Endothelial cell of umbilical vein (primary cell): Measurements from ENCODE around the gene NUP43. TPM values are rescaled to one million over a fixed set of nuclear protein-coding genes. Genes with fewer than 3 reads are reported as not detected.

Experiments
- BruUV-seq: library from RNA; stranded (reverse); fragments of 400-500 nt; replicated peaks from 2 replicates; lab custom pipeline; 2021; lab: Mats Ljungman, UMichigan
- CTCF ChIA-PET: fragments of 300-600, 350-600 bp; sonication (Branson Sonifier 250); formaldehyde crosslinking; loops from one replicate; lab custom pipeline; 2021; ENCODE audit warnings: antibody characterized with exemption, inconsistent platforms; lab: Charles Lee
- POLR2A ChIA-PET: fragments of 300-600, 350-600 bp; sonication (Branson Sonifier 250); formaldehyde crosslinking; loops from one replicate; lab custom pipeline; 2021; ENCODE audit warnings: antibody characterized with exemption, inconsistent platforms; lab: Charles Lee
- DNase-seq: peaks from one replicate; pipeline ENCODE4 v3.0.0-alpha.2; 2011; ENCODE audit warnings: low read depth, low spot score
- FAIRE-seq: peaks from 2 replicates; lab custom pipeline; 2011; peaks lifted over from hg19 to GRCh38; lab: Jason Lieb, UNC
- H2AFZ ChIP-seq: 2 replicates; pipeline ENCODE4 v1.6.0; 2012; ENCODE audit warnings: low read depth, low read length, control low read depth, inconsistent platforms
- H3K27ac ChIP-seq: 2 replicates; pipeline ENCODE4 v1.5.1; 2011; ENCODE audit warnings: low read depth, mild to moderate bottlenecking, control low read depth, low read length, moderate library complexity; ENCODE audit not compliant: insufficient read depth
- H3K27me3 ChIP-seq, 2 experiments: 2 replicates each; pipeline versions ENCODE4 v1.6.0 to v1.6.1; 2011; ENCODE audit warnings: low read length in 2 of 2, mixed read lengths in 1 of 2; ENCODE audit not compliant: control insufficient read depth in 2 of 2, insufficient read depth in 2 of 2
- H3K36me3 ChIP-seq, 2 experiments: 2 replicates in 1 of 2; 3 replicates in 1 of 2; pipeline ENCODE4 v1.5.1; 2011; ENCODE audit warnings: low read length in 2 of 2, mild to moderate bottlenecking in 1 of 2, moderate library complexity in 1 of 2; ENCODE audit not compliant: control insufficient read depth in 2 of 2, insufficient read depth in 2 of 2; ENCODE audit errors: extremely low read depth in 1 of 2
- H3K4me1 ChIP-seq: 3 replicates; pipeline ENCODE4 v1.5.1; 2011; ENCODE audit warnings: mild to moderate bottlenecking, low read length; ENCODE audit not compliant: control insufficient read depth, insufficient read depth; ENCODE audit errors: extremely low read depth
- H3K4me2 ChIP-seq: 2 replicates; pipeline ENCODE4 v1.6.1; 2011; ENCODE audit warnings: low read length, control low read depth, mixed read lengths; ENCODE audit not compliant: insufficient read depth
- H3K4me3 ChIP-seq, 3 experiments: fragments of 200-600 bp in 1 of 3; sonication (generic), shearing (Covaris generic) in 1 of 3; replicated peaks in 1 of 3; 2 replicates each; pipeline ENCODE4 v1.5.1; 2011 to 2016; ENCODE audit warnings: control low read depth in 3 of 3, low read length in 3 of 3, mild to moderate bottlenecking in 2 of 3, inconsistent platforms in 1 of 3, low read depth in 1 of 3, moderate library complexity in 1 of 3; ENCODE audit not compliant: insufficient read depth in 1 of 3
- H3K79me2 ChIP-seq: 2 replicates; pipeline ENCODE4 v1.6.0; 2012; ENCODE audit warnings: low read length, inconsistent platforms; ENCODE audit not compliant: control insufficient read depth, insufficient read depth
- H3K9ac ChIP-seq: replicated peaks from 2 replicates; pipeline ENCODE3; 2011; ENCODE audit warnings: low read length, control low read depth; ENCODE audit not compliant: insufficient read depth; ENCODE audit errors: extremely low read depth
- H3K9me1 ChIP-seq: replicated peaks from 3 replicates; pipeline ENCODE4 v1.6.0; 2011; ENCODE audit warnings: mild to moderate bottlenecking, low read length; ENCODE audit not compliant: control insufficient read depth, insufficient read depth; ENCODE audit errors: extremely low read depth
- H3K9me3 ChIP-seq: replicated peaks from 2 replicates; pipeline ENCODE4 v1.5.1; 2012; ENCODE audit warnings: low read length, inconsistent platforms; ENCODE audit not compliant: control insufficient read depth, insufficient read depth
- H4K20me1 ChIP-seq: replicated peaks from 2 replicates; pipeline ENCODE3; 2011; ENCODE audit warnings: mild to moderate bottlenecking, low read length; ENCODE audit not compliant: control insufficient read depth, insufficient read depth; ENCODE audit errors: extremely low read depth
- CTCF ChIP-seq, 2 donors: IDR thresholded peaks; 1 replicate in 1 of 2; 2 replicates in 1 of 2; pipeline ENCODE4 v1.5.1; 2011; ENCODE audit warnings: low read length in 2 of 2, mild to moderate bottlenecking in 2 of 2, moderate library complexity in 2 of 2, control low read depth in 1 of 2, inconsistent platforms in 1 of 2, low read depth in 1 of 2; ENCODE audit not compliant: insufficient read depth in 1 of 2; ENCODE audit errors: extremely low read depth in 1 of 2
- EZH2 ChIP-seq: IDR thresholded peaks from 2 replicates; pipeline ENCODE4 v1.6.1; 2012; ENCODE audit warnings: borderline replicate concordance, low read depth, mild to moderate bottlenecking, moderate library complexity, low read length, inconsistent platforms; ENCODE audit not compliant: severe bottlenecking
- FOS ChIP-seq: IDR thresholded peaks from 2 replicates; pipeline ENCODE4 v1.6.1; 2011; ENCODE audit warnings: mild to moderate bottlenecking, low read length, moderate library complexity, borderline replicate concordance; ENCODE audit not compliant: insufficient read depth
- GATA2 ChIP-seq: IDR thresholded peaks from 2 replicates; pipeline ENCODE4 v1.7.0; 2011; ENCODE audit warnings: low read depth, mild to moderate bottlenecking, moderate library complexity, mixed read lengths, low read length; ENCODE audit not compliant: insufficient read length, insufficient read depth
- JUN ChIP-seq: IDR thresholded peaks from 2 replicates; pipeline ENCODE4 v1.6.1; 2011; ENCODE audit warnings: borderline replicate concordance, low read depth; ENCODE audit not compliant: insufficient read length, insufficient read depth
- MAX ChIP-seq: IDR thresholded peaks from 2 replicates; pipeline ENCODE4 v1.6.1; 2011; ENCODE audit not compliant: insufficient read depth, insufficient read length
- MYC ChIP-seq: IDR thresholded peaks from one replicate; pipeline ENCODE4 v1.6.1; 2011; ENCODE audit warnings: mild to moderate bottlenecking, low read depth, low read length
- POLR2A ChIP-seq: IDR thresholded peaks from 2 replicates; pipeline ENCODE4 v1.6.1; 2012; ENCODE audit warnings: low read depth, mild to moderate bottlenecking, control low read depth, low read length
- POLR2AphosphoS5 ChIP-seq: IDR thresholded peaks from 2 replicates; pipeline ENCODE4 v1.6.1; 2012; ENCODE audit warnings: low read depth, mild to moderate bottlenecking, control low read depth, low read length, moderate library complexity; ENCODE audit not compliant: insufficient read depth
- dilution Hi-C: fragments of 300-500 bp; cut with MboI; formaldehyde crosslinking; loops from one replicate; pipeline ENCODE4 v1.15.0; 2019; ENCODE audit warnings: low sequenced_read_pairs; ENCODE audit not compliant: extremely low pct_ligation_motif_present
- intact Hi-C: fragments of 100-400 bp; cut with micrococcal nuclease; formaldehyde crosslinking; loops from one replicate; pipeline ENCODE4 v1.10.0; 2022
- polyA plus RNA-seq, 4 experiments: library from polyadenylated mRNA; depleted of rRNA in 3 of 4; stranded (reverse) in 3 of 4; unstranded in 1 of 4; fragments of >200 nt; gene quantifications; 2 replicates each; pipeline versions ENCODE4 v1.2.1 to v1.2.3, GENCODE V29; 2011 to 2012; ENCODE audit warnings: missing spikeins in 1 of 4
- total RNA-seq: library from RNA; stranded (reverse); gene quantifications from 2 replicates; pipeline ENCODE4 v1.2.3, GENCODE V29; 2021

Gene NUP43
- total and polyA plus RNA-seq, 2 donors (not counting 3 experiments of a cell fraction or from before 2014, with no cell fraction given): 14.9 to 49.0 TPM

- no TSS peak for BruUV-seq
- no peak overlapping the region for H3K4me2 ChIP-seq
- no peak overlapping the region for H3K9ac ChIP-seq
- DNase-seq (no peak), FAIRE-seq (no peak)
- peaks cover 3% of the 10 kb centered on the region for H3K4me1 ChIP-seq
- H4K20me1 ChIP-seq: no peaks in the 10 kb centered on the region
- H3K79me2 ChIP-seq: peaks cover 83% of the 10 kb centered on the region
- H3K4me3 ChIP-seq: no peak overlapping the region
- no peaks in the 10 kb centered on the region for H3K36me3 ChIP-seq
- H2AFZ ChIP-seq: no peak overlapping the region
- intact Hi-C loops: no loop called here
- H3K9me3 ChIP-seq: no peaks in the 10 kb centered on the region
- POLR2A ChIA-PET: no interaction called here
- no peak for TF ChIP-seq JUN
- TF ChIP-seq MAX: no peak
- no peak for TF ChIP-seq POLR2A
- TF ChIP-seq EZH2: no peak
- TF ChIP-seq MYC: no peak
- no peak for TF ChIP-seq CTCF (IDR thresholded peaks at IDR 0.05; ENCODE audit: extremely low read depth in 1 of 2, insufficient read depth in 1 of 2, low read depth in 1 of 2, low read length in 2 of 2)
- no peak for TF ChIP-seq POLR2AphosphoS5
- no peak for TF ChIP-seq FOS
- TF ChIP-seq GATA2: no peak
- CTCF ChIA-PET: interaction anchor here (1.5 kb wide), 1 partner anchor 64 kb away, joined by 3 read pairs; no protein-coding TSS in a partner anchor
- dilution Hi-C loops: no loop called here
- H3K27ac ChIP-seq: no peak overlapping the region
- H3K9me1 ChIP-seq: no peaks in the 10 kb centered on the region
- no peaks in the 10 kb centered on the region for H3K27me3 ChIP-seq
These were observed 9.3 kb upstream of the NUP43 start for GRCh38 chr6:149755300-149756260.
